Measurements from ENCODE around the gene CLTC.

The CLTC gene

GRCh38 chr17:59678918-59679317 lies 59.2 kb downstream of the CLTC start:
- DNase-seq (ENCODE audit: insufficient read length, low spot score) = no peak
- no peak for TF ChIP-seq CTCF (IDR thresholded peaks at IDR 0.05; ENCODE audit: insufficient read depth, missing control alignments)
- FAIRE-seq = no peak

- no peak for FAIRE-seq
- TF ChIP-seq CTCF (IDR thresholded peaks at IDR 0.05; ENCODE audit: insufficient read depth, missing control alignments) = no peak
- no peak for DNase-seq (ENCODE audit: insufficient read length, low spot score)
Measured at GRCh38 chr17:59680314-59680713, 60.6 kb downstream of the CLTC start.

- no peak for FAIRE-seq
Measured at GRCh38 chr17:59683283-59683682, 63.6 kb downstream of the CLTC start.

GRCh38 chr17:59684967-59685366 lies 65.3 kb downstream of the CLTC start:
- no peak for FAIRE-seq
- TF ChIP-seq CTCF (IDR thresholded peaks at IDR 0.05; ENCODE audit: insufficient read depth, missing control alignments) = no peak
- DNase-seq (ENCODE audit: insufficient read length, low spot score) = no peak

More at GRCh38 chr17:59683283-59683682, 63.6 kb downstream of the CLTC start:
- no peak for DNase-seq (ENCODE audit: insufficient read length, low spot score)
- no peak for TF ChIP-seq CTCF (IDR thresholded peaks at IDR 0.05; ENCODE audit: insufficient read depth, missing control alignments)

- FAIRE-seq (no peak), DNase-seq (ENCODE audit: insufficient read length, low spot score) (no peak)
- TF ChIP-seq CTCF (IDR thresholded peaks at IDR 0.05; ENCODE audit: insufficient read depth, missing control alignments) = no peak
Measured at GRCh38 chr17:59688008-59688407, 68.3 kb downstream of the CLTC start.

GRCh38 chr17:59688496-59688895 lies 68.8 kb downstream of the CLTC start:
- no peak for TF ChIP-seq CTCF (IDR thresholded peaks at IDR 0.05; ENCODE audit: insufficient read depth, missing control alignments)
- no peak for DNase-seq (ENCODE audit: insufficient read length, low spot score)

GRCh38 chr17:59693582-59693981 lies 73.9 kb downstream of the CLTC start:
- FAIRE-seq = no peak

More at GRCh38 chr17:59688496-59688895, 68.8 kb downstream of the CLTC start:
- no peak for FAIRE-seq

More at GRCh38 chr17:59693582-59693981, 73.9 kb downstream of the CLTC start:
- no peak for DNase-seq (ENCODE audit: insufficient read length, low spot score)
- no peak for TF ChIP-seq CTCF (IDR thresholded peaks at IDR 0.05; ENCODE audit: insufficient read depth, missing control alignments)
